AG08396 (cell line): ENCODE measurements around the gene ISY1.
"Not testable (repeated sequence)": the region's sequence is repeated elsewhere in the genome, so short reads cannot be mapped to it uniquely, and the experiment has no call there.

Experiments used
- DNase-seq: peaks from one replicate; pipeline ENCODE4 v3.0.0; 2012; ENCODE audit warnings: low spot score, mixed read lengths

Gene ISY1

GRCh38 chr3:129166579-129167332, 5.9 kb upstream of the ISY1 start:
- DNase-seq, result no peak

- DNase-seq, result not testable (repeated sequence)
Measured at GRCh38 chr3:129165594-129165993, 4.7 kb upstream of the ISY1 start.

- DNase-seq, result no peak
Measured at GRCh38 chr3:129164500-129164899, 3.6 kb upstream of the ISY1 start.

- peak; percentile 12 for DNase-seq
Measured at GRCh38 chr3:129162729-129163579, 2.1 kb upstream of the ISY1 start.

- peak; percentile 38 for DNase-seq
Measured at GRCh38 chr3:129161860-129162271, 1.0 kb upstream of the ISY1 start.

GRCh38 chr3:129144786-129145185, 16.1 kb downstream of the ISY1 start:
- no peak for DNase-seq

- DNase-seq, result not testable (repeated sequence)
Measured at GRCh38 chr3:129141011-129141410, 19.9 kb downstream of the ISY1 start.

GRCh38 chr3:129139911-129140310, 21.0 kb downstream of the ISY1 start:
- no peak for DNase-seq

GRCh38 chr3:129136275-129136674, 24.6 kb downstream of the ISY1 start:
- not testable (repeated sequence) for DNase-seq

- no peak for DNase-seq
Measured at GRCh38 chr3:129132097-129132866, 28.6 kb downstream of the ISY1 start.

GRCh38 chr3:129131465-129132088, 29.3 kb downstream of the ISY1 start:
- DNase-seq, result no peak

GRCh38 chr3:129130291-129130813, 30.5 kb downstream of the ISY1 start:
- DNase-seq, result no peak

- no peak for DNase-seq
Measured at GRCh38 chr3:129128357-129129155, 32.3 kb downstream of the ISY1 start.

GRCh38 chr3:129126726-129127280, 34.1 kb downstream of the ISY1 start:
- no peak for DNase-seq

- DNase-seq, result peak; percentile 32
Measured at GRCh38 chr3:129123314-129124060, 37.4 kb downstream of the ISY1 start.

- peak; percentile 58 for DNase-seq
Measured at GRCh38 chr3:129122412-129123011, 38.4 kb downstream of the ISY1 start.

- DNase-seq, result peak; percentile 98
Measured at GRCh38 chr3:129121792-129122411, 39.0 kb downstream of the ISY1 start, which contains the start of gene RAB43. RAB43 (minus strand) TSS chr3:129121804; CDS start chr3:129121489, 315 bp downstream.

GRCh38 chr3:129121016-129121791, 39.7 kb downstream of the ISY1 start:
- DNase-seq, result no peak
